Measurements from ENCODE around the gene WAS.
"Not testable (repeated sequence)": the region's sequence is repeated elsewhere in the genome, so short reads cannot be mapped to it uniquely, and the experiment has no call there.

WAS gene

GRCh38 chrX:48684134-48684533 lies 535 bp downstream of the WAS start:
- DNase-seq (ENCODE audit: low read depth in 2 of 3, low spot score in 2 of 3), result no peak

- no peak for DNase-seq (ENCODE audit: low read depth in 2 of 3, low spot score in 2 of 3)
Measured at GRCh38 chrX:48685416-48685815, 1.8 kb downstream of the WAS start.

GRCh38 chrX:48688531-48689150 lies 5.0 kb downstream of the WAS start:
- DNase-seq (ENCODE audit: low read depth in 2 of 3, low spot score in 2 of 3), result no peak

- DNase-seq (ENCODE audit: low read depth in 2 of 3, low spot score in 2 of 3), result no peak
Measured at GRCh38 chrX:48689208-48689920, 5.8 kb downstream of the WAS start.

- not testable (repeated sequence) for DNase-seq (ENCODE audit: low read depth in 2 of 3, low spot score in 2 of 3)
Measured at GRCh38 chrX:48691746-48692145, 8.1 kb downstream of the WAS start.

GRCh38 chrX:48694776-48695533 lies 11.4 kb downstream of the WAS start:
- no peak for DNase-seq (ENCODE audit: low read depth in 2 of 3, low spot score in 2 of 3)

GRCh38 chrX:48695534-48695896 lies 11.9 kb downstream of the WAS start:
- no peak for DNase-seq (ENCODE audit: low read depth in 2 of 3, low spot score in 2 of 3)

GRCh38 chrX:48695925-48696300 lies 12.3 kb downstream of the WAS start:
- no peak for DNase-seq (ENCODE audit: low read depth in 2 of 3, low spot score in 2 of 3)

GRCh38 chrX:48696301-48696908 lies 12.8 kb downstream of the WAS start, which contains the start of gene SUV39H1:
Gene SUV39H1, plus strand, starts transcription at chrX:48696734. Its CDS starts 51 bp downstream, at chrX:48696785.
- DNase-seq (ENCODE audit: low read depth in 2 of 3, low spot score in 2 of 3), result peak; percentile 39 to 74 (median 42)

- no peak for DNase-seq (ENCODE audit: low read depth in 2 of 3, low spot score in 2 of 3)
Measured at GRCh38 chrX:48696909-48697727, 13.5 kb downstream of the WAS start.

GRCh38 chrX:48698306-48698705 lies 14.7 kb downstream of the WAS start:
- no peak for DNase-seq (ENCODE audit: low read depth in 2 of 3, low spot score in 2 of 3)

- no peak for DNase-seq (ENCODE audit: low read depth in 2 of 3, low spot score in 2 of 3)
Measured at GRCh38 chrX:48700246-48700645, 16.6 kb downstream of the WAS start.

GRCh38 chrX:48700951-48701653 lies 17.5 kb downstream of the WAS start:
- DNase-seq (ENCODE audit: low read depth in 2 of 3, low spot score in 2 of 3), result no peak

GRCh38 chrX:48702032-48702431 lies 18.4 kb downstream of the WAS start:
- no peak for DNase-seq (ENCODE audit: low read depth in 2 of 3, low spot score in 2 of 3)

GRCh38 chrX:48702716-48703115 lies 19.1 kb downstream of the WAS start:
- no peak for DNase-seq (ENCODE audit: low read depth in 2 of 3, low spot score in 2 of 3)

- no peak for DNase-seq (ENCODE audit: low read depth in 2 of 3, low spot score in 2 of 3)
Measured at GRCh38 chrX:48703228-48703627, 19.6 kb downstream of the WAS start.

GRCh38 chrX:48703642-48704481 lies 20.3 kb downstream of the WAS start:
- no peak for DNase-seq (ENCODE audit: low read depth in 2 of 3, low spot score in 2 of 3)

GRCh38 chrX:48705871-48706270 lies 22.3 kb downstream of the WAS start:
- DNase-seq (ENCODE audit: low read depth in 2 of 3, low spot score in 2 of 3), result no peak

GRCh38 chrX:48709522-48710112 lies 26.0 kb downstream of the WAS start:
- no peak for DNase-seq (ENCODE audit: low read depth in 2 of 3, low spot score in 2 of 3)

All from activated CD8-positive, alpha-beta memory T cell treated with anti-CD3 and anti-CD28 coated beads for 48 hours (primary cell).